ENCODE results near the gene MDM4.

MDM4 gene

GRCh38 chr1:204588826-204589225 lies 72.6 kb downstream of the MDM4 start:
- Mint-ChIP-seq H3K36me3 (peaks cover 8% of the 10 kb centered on the region), H3K27me3 (no peaks in the 10 kb centered on the region), H3K27ac (no peak overlapping the region)

GRCh38 chr1:204589409-204590038 lies 73.3 kb downstream of the MDM4 start:
- Mint-ChIP-seq H3K9me3 (no peaks in the 10 kb centered on the region), H3K4me3 (no peak overlapping the region), H3K4me1 (no peaks in the 10 kb centered on the region), H3K36me3 (peaks cover 8% of the 10 kb centered on the region), H3K27ac (no peak overlapping the region), H3K27me3 (no peaks in the 10 kb centered on the region)

More at GRCh38 chr1:204588826-204589225, 72.6 kb downstream of the MDM4 start:
- H3K9me3 Mint-ChIP-seq: no peaks in the 10 kb centered on the region
- no peak overlapping the region for H3K4me3 Mint-ChIP-seq
- peaks cover 4% of the 10 kb centered on the region for H3K4me1 Mint-ChIP-seq

- peaks cover 9% of the 10 kb centered on the region for H3K36me3 Mint-ChIP-seq
- no peak overlapping the region for H3K27ac Mint-ChIP-seq
- no peaks in the 10 kb centered on the region for H3K27me3 Mint-ChIP-seq
- H3K9me3 Mint-ChIP-seq: no peaks in the 10 kb centered on the region
- H3K4me3 Mint-ChIP-seq: no peak overlapping the region
- H3K4me1 Mint-ChIP-seq: no peaks in the 10 kb centered on the region
These were observed 75.4 kb downstream of the MDM4 start for GRCh38 chr1:204591473-204592090.

- Mint-ChIP-seq H3K27me3 (no peaks in the 10 kb centered on the region), H3K27ac (no peak overlapping the region), H3K4me1 (no peaks in the 10 kb centered on the region), H3K9me3 (no peaks in the 10 kb centered on the region), H3K4me3 (no peak overlapping the region), H3K36me3 (peaks cover 10% of the 10 kb centered on the region)
These were observed 76.2 kb downstream of the MDM4 start for GRCh38 chr1:204592246-204592948.

- Mint-ChIP-seq H3K36me3 (peaks cover 10% of the 10 kb centered on the region), H3K27ac (no peak overlapping the region), H3K9me3 (no peaks in the 10 kb centered on the region), H3K4me1 (no peaks in the 10 kb centered on the region), H3K27me3 (no peaks in the 10 kb centered on the region), H3K4me3 (no peak overlapping the region)
These were observed 82.2 kb downstream of the MDM4 start for GRCh38 chr1:204598319-204598969.

GRCh38 chr1:204599098-204599497 lies 82.9 kb downstream of the MDM4 start:
- Mint-ChIP-seq H3K36me3 (peaks cover 10% of the 10 kb centered on the region), H3K4me1 (no peaks in the 10 kb centered on the region), H3K27ac (no peak overlapping the region), H3K27me3 (no peaks in the 10 kb centered on the region), H3K9me3 (no peaks in the 10 kb centered on the region), H3K4me3 (no peak overlapping the region)

GRCh38 chr1:204599596-204599995 lies 83.4 kb downstream of the MDM4 start:
- peaks cover 12% of the 10 kb centered on the region for H3K36me3 Mint-ChIP-seq
- no peaks in the 10 kb centered on the region for H3K27me3 Mint-ChIP-seq
- no peaks in the 10 kb centered on the region for H3K4me1 Mint-ChIP-seq
- no peak overlapping the region for H3K27ac Mint-ChIP-seq
- no peak overlapping the region for H3K4me3 Mint-ChIP-seq
- H3K9me3 Mint-ChIP-seq: no peaks in the 10 kb centered on the region

GRCh38 chr1:204600203-204600602 lies 84.0 kb downstream of the MDM4 start:
- Mint-ChIP-seq H3K4me3 (no peak overlapping the region), H3K36me3 (peaks cover 12% of the 10 kb centered on the region), H3K27me3 (no peaks in the 10 kb centered on the region), H3K4me1 (no peaks in the 10 kb centered on the region), H3K27ac (no peak overlapping the region), H3K9me3 (no peaks in the 10 kb centered on the region)

- no peak overlapping the region for H3K4me3 Mint-ChIP-seq
- H3K36me3 Mint-ChIP-seq: peaks cover 11% of the 10 kb centered on the region
- H3K27me3 Mint-ChIP-seq: no peaks in the 10 kb centered on the region
- no peaks in the 10 kb centered on the region for H3K9me3 Mint-ChIP-seq
- H3K27ac Mint-ChIP-seq: no peak overlapping the region
- no peaks in the 10 kb centered on the region for H3K4me1 Mint-ChIP-seq
These were observed 84.8 kb downstream of the MDM4 start for GRCh38 chr1:204600968-204601367.

- Mint-ChIP-seq H3K36me3 (peaks cover 7% of the 10 kb centered on the region), H3K4me3 (no peak overlapping the region), H3K9me3 (no peaks in the 10 kb centered on the region), H3K27ac (no peak overlapping the region), H3K27me3 (no peaks in the 10 kb centered on the region), H3K4me1 (no peaks in the 10 kb centered on the region)
These were observed 85.9 kb downstream of the MDM4 start for GRCh38 chr1:204602111-204602579.

- no peaks in the 10 kb centered on the region for H3K27me3 Mint-ChIP-seq
- no peak overlapping the region for H3K27ac Mint-ChIP-seq
- H3K36me3 Mint-ChIP-seq: peaks cover 7% of the 10 kb centered on the region
- no peak overlapping the region for H3K4me3 Mint-ChIP-seq
- H3K4me1 Mint-ChIP-seq: no peaks in the 10 kb centered on the region
- H3K9me3 Mint-ChIP-seq: no peaks in the 10 kb centered on the region
These were observed 86.8 kb downstream of the MDM4 start for GRCh38 chr1:204602871-204603542.

GRCh38 chr1:204605791-204606190 lies 89.6 kb downstream of the MDM4 start:
- H3K4me1 Mint-ChIP-seq: no peaks in the 10 kb centered on the region
- H3K27me3 Mint-ChIP-seq: peaks cover 1% of the 10 kb centered on the region
- no peaks in the 10 kb centered on the region for H3K9me3 Mint-ChIP-seq
- no peak overlapping the region for H3K27ac Mint-ChIP-seq
- H3K4me3 Mint-ChIP-seq: no peak overlapping the region
- peaks cover 7% of the 10 kb centered on the region for H3K36me3 Mint-ChIP-seq

Measured in activated naive CD4-positive, alpha-beta T cell treated with anti-CD3 and anti-CD28 coated beads, Interleukin-2, amount 50 U/mL, for 24 hours (primary cell).